ENCODE results near the gene ABCC4. TPM values are rescaled to one million over a fixed set of nuclear protein-coding genes. Genes with fewer than 3 reads are reported as not detected.

The ABCC4 gene
- total RNA-seq, 1 experiment from 2014 or later: 12.5 TPM

GRCh38 chr13:95140502-95140901 lies 160.7 kb downstream of the ABCC4 start:
- no peak for DNase-seq
- Mint-ChIP-seq H3K27me3 (ENCODE audit: unreplicated experiment) (no peaks in the 10 kb centered on the region), H3K27ac (ENCODE audit: unreplicated experiment) (no peak overlapping the region), H3K4me3 (ENCODE audit: low read depth, unreplicated experiment) (no peak overlapping the region), H3K9me3 (ENCODE audit: low read depth, unreplicated experiment) (no peaks in the 10 kb centered on the region), H3K36me3 (ENCODE audit: insufficient read depth, unreplicated experiment) (no peaks in the 10 kb centered on the region), H3K4me1 (ENCODE audit: low read depth, unreplicated experiment) (no peaks in the 10 kb centered on the region)
- no peak for TF ChIP-seq CTCF (IDR thresholded peaks at IDR 0.05; ENCODE audit: unreplicated experiment)
- no TSS peak for BruUV-seq (replicated peaks)
- intact Hi-C loops (cut with micrococcal nuclease; ENCODE audit: unreplicated experiment): no loop called here
- CTCF ChIA-PET: no interaction called here

- DNase-seq: no peak
- CTCF ChIA-PET: no interaction called here
- no peaks in the 10 kb centered on the region for H3K27me3 Mint-ChIP-seq (ENCODE audit: unreplicated experiment)
- no peak overlapping the region for H3K27ac Mint-ChIP-seq (ENCODE audit: unreplicated experiment)
- TF ChIP-seq CTCF (IDR thresholded peaks at IDR 0.05; ENCODE audit: unreplicated experiment): no peak
- no peaks in the 10 kb centered on the region for H3K4me1 Mint-ChIP-seq (ENCODE audit: low read depth, unreplicated experiment)
- no peaks in the 10 kb centered on the region for H3K9me3 Mint-ChIP-seq (ENCODE audit: low read depth, unreplicated experiment)
- no peak overlapping the region for H3K4me3 Mint-ChIP-seq (ENCODE audit: low read depth, unreplicated experiment)
- intact Hi-C loops (cut with micrococcal nuclease; ENCODE audit: unreplicated experiment): no loop called here
- no TSS peak for BruUV-seq (replicated peaks)
- H3K36me3 Mint-ChIP-seq (ENCODE audit: insufficient read depth, unreplicated experiment): no peaks in the 10 kb centered on the region
These were observed 162.2 kb downstream of the ABCC4 start for GRCh38 chr13:95138876-95139585.

- BruUV-seq (replicated peaks): no TSS peak
- TF ChIP-seq CTCF (IDR thresholded peaks at IDR 0.05; ENCODE audit: unreplicated experiment): no peak
- no peak for DNase-seq
- Mint-ChIP-seq H3K4me1 (ENCODE audit: low read depth, unreplicated experiment) (no peaks in the 10 kb centered on the region), H3K9me3 (ENCODE audit: low read depth, unreplicated experiment) (no peaks in the 10 kb centered on the region), H3K4me3 (ENCODE audit: low read depth, unreplicated experiment) (no peak overlapping the region), H3K27me3 (ENCODE audit: unreplicated experiment) (no peaks in the 10 kb centered on the region), H3K27ac (ENCODE audit: unreplicated experiment) (no peak overlapping the region), H3K36me3 (ENCODE audit: insufficient read depth, unreplicated experiment) (no peaks in the 10 kb centered on the region)
- intact Hi-C loops (cut with micrococcal nuclease; ENCODE audit: unreplicated experiment): no loop called here
- CTCF ChIA-PET: no interaction called here
These were observed 164.2 kb downstream of the ABCC4 start for GRCh38 chr13:95137096-95137495.

- Mint-ChIP-seq H3K27ac (ENCODE audit: unreplicated experiment) (no peak overlapping the region), H3K36me3 (ENCODE audit: insufficient read depth, unreplicated experiment) (no peaks in the 10 kb centered on the region), H3K4me3 (ENCODE audit: low read depth, unreplicated experiment) (no peak overlapping the region), H3K27me3 (ENCODE audit: unreplicated experiment) (no peaks in the 10 kb centered on the region), H3K9me3 (ENCODE audit: low read depth, unreplicated experiment) (no peaks in the 10 kb centered on the region), H3K4me1 (ENCODE audit: low read depth, unreplicated experiment) (no peaks in the 10 kb centered on the region)
- no peak for TF ChIP-seq CTCF (IDR thresholded peaks at IDR 0.05; ENCODE audit: unreplicated experiment)
- no peak for DNase-seq
- CTCF ChIA-PET: no interaction called here
- no TSS peak for BruUV-seq (replicated peaks)
- intact Hi-C loops (cut with micrococcal nuclease; ENCODE audit: unreplicated experiment): no loop called here
These were observed 164.6 kb downstream of the ABCC4 start for GRCh38 chr13:95136638-95137037.
